H7 (cell line): ENCODE measurements around the gene RPS3. TPM values are rescaled to one million over a fixed set of nuclear protein-coding genes. Genes with fewer than 3 reads are reported as not detected.
"Not testable (repeated sequence)": the region's sequence is repeated elsewhere in the genome, so short reads cannot be mapped to it uniquely, and the experiment has no call there.

Source experiments
- DNase-seq: peaks from one replicate; pipeline ENCODE4 v3.0.0; 2012
- H3K27me3 ChIP-seq: 2 replicates; pipeline ENCODE4 v1.6.0; 2011; ENCODE audit warnings: mild to moderate bottlenecking, low read length; ENCODE audit not compliant: control insufficient read depth, insufficient read depth
- H3K36me3 ChIP-seq: replicated peaks from 2 replicates; pipeline ENCODE4 v1.5.1; 2011; ENCODE audit warnings: low read length; ENCODE audit not compliant: control insufficient read depth, insufficient read depth
- H3K4me3 ChIP-seq: 2 replicates; pipeline ENCODE4 v1.5.1; 2011; ENCODE audit warnings: low read depth, mild to moderate bottlenecking, control low read depth, low read length, moderate library complexity; ENCODE audit not compliant: insufficient read depth
- total RNA-seq: library from RNA; depleted of rRNA; stranded (reverse); fragments of >200 nt; shearing (Covaris generic); gene quantifications from 2 replicates; pipeline ENCODE4 v1.2.3, GENCODE V29; 2014

The RPS3 gene
- total RNA-seq, 1 experiment from 2014 or later = 2,298 TPM

DNA sequence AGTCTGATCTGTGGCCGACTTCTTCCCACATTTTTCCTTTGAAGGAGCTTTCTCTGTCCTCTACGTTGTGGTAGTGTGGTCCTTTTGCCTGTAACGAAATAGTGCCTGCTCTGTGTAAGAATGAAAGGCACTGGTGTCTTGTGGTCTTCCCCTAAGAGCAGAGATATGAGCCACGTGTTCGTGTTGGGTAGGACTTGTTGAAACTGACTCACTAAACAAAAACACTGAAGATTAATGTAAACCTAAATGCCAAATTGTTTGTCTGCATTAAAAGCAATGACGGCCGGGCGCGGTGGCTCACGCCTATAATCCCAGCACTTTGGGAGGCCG is 10.1 kb upstream of the RPS3 start:
- Histone ChIP-seq H3K36me3 (no peaks in the 10 kb centered on the region), H3K4me3 (no peak overlapping the region), H3K27me3 (no peaks in the 10 kb centered on the region)
- DNase-seq = no peak

DNA sequence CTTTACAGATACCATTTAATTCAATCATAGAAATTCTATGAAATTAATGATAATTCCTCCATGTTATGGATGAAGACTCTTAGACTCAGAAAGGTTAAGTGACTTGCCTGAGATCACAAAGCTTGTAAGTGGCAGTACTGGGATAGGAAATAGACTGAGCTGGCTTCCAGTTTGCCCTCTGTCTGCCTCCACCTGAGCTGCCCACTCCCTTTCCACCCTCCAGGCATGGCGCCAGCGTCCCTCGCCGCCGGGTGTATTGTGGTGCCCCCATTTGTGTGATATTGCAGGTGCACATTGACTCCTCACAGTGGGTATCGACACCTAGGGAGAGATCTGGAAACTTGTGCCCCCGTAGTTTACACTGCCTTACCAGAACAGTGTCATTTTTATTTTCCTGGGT is 9.4 kb upstream of the RPS3 start:
- no peak for DNase-seq
- no peak overlapping the region for H3K4me3 ChIP-seq
- no peaks in the 10 kb centered on the region for H3K36me3 ChIP-seq
- no peaks in the 10 kb centered on the region for H3K27me3 ChIP-seq

DNA sequence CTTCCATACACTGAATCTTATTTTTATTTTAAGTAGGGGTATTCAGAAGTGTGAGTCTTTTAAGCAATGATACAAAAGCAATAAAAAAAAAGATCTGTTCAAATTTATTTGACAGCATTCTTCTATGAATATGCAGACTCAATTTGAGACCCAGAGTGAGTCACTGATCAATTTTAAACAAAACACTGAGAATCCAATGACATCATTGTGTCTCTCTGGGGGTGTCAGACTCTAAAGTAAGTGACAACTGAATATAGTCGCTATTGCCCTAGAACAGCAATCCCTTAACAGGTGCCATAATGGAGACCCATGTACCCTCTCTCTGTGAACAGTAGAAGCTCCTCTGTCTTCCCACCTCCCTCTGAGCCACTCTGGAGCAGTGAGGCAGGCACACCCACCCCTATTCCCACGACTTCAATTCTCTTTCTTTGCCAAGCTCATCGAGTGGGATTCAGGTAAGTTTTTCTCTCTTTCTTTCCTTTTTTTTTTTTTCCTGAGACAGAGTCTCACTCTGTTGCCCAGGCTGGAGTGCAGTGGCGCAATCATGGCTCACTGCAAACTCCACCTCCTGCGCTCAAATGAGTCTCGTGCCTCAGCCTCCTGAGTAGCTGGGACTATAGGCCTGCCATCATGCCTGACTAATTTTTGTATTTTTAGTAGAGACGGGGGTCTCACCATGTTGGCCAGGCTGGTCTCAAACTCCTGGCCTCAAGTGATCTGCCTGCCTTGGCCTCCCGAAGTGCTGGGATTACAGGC is 5.1 kb upstream of the RPS3 start:
- Histone ChIP-seq H3K36me3 (no peaks in the 10 kb centered on the region), H3K4me3 (no peak overlapping the region), H3K27me3 (no peaks in the 10 kb centered on the region)
- no peak for DNase-seq

DNA sequence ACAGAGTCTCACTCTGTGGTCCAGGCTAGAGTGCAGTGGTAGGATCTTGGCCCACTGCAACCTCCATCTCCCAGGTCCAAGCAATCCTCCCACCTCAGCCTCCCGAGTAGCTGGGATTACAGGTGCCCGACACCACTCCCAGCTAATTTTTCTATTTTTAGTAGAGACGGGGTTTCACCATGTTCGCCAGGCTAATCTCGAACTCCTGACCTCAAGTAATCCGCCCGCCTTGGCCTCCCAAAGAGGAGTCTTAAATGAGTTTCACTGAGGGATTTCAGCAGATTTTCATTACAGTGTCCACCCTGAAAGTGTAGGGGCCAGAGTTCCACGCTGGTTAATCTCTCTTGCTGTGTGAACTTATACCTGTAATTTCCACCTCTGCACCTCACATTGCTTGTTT is 412 bp upstream of the RPS3 start:
- Histone ChIP-seq H3K36me3 (peaks cover 30% of the 10 kb centered on the region), H3K27me3 (no peaks in the 10 kb centered on the region), H3K4me3 (peak overlapping the region; percentile 4; the same call in 1 of the 2 replicates)
- no peak for DNase-seq

DNA sequence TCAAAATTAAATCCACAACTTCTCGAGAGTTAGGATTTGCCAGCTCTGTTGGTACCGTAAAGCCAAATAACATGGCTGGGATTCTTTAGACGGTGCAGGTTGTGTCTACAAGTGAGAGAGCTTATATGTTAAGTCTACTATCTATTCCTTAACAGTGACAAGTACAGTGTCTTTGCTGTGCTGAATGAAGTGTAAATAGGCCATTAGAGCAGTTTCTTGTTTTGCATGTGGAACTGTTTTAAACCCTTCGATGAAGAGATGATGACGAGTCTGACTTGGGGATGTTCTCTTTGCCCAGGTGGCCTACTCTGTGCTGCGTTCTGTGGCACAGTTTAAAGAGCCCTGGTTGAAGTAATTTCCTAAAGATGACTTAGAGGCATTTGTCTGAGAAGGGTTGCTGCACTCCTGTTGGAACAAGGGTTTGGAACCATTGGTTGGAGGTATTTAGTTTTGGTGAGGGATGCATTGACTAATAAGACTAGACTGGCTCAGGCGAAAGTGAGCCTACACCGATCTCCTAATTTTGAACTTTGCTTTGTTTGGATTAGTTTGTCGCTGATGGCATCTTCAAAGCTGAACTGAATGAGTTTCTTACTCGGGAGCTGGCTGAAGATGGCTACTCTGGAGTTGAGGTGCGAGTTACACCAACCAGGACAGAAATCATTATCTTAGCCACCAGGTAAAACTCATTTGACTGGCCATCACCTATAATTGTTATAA is 988 bp downstream of the RPS3 start:
- peaks cover 44% of the 10 kb centered on the region for H3K36me3 ChIP-seq
- peak overlapping the region; percentile 96 for H3K4me3 ChIP-seq
- DNase-seq = no peak
- H3K27me3 ChIP-seq = no peaks in the 10 kb centered on the region

DNA sequence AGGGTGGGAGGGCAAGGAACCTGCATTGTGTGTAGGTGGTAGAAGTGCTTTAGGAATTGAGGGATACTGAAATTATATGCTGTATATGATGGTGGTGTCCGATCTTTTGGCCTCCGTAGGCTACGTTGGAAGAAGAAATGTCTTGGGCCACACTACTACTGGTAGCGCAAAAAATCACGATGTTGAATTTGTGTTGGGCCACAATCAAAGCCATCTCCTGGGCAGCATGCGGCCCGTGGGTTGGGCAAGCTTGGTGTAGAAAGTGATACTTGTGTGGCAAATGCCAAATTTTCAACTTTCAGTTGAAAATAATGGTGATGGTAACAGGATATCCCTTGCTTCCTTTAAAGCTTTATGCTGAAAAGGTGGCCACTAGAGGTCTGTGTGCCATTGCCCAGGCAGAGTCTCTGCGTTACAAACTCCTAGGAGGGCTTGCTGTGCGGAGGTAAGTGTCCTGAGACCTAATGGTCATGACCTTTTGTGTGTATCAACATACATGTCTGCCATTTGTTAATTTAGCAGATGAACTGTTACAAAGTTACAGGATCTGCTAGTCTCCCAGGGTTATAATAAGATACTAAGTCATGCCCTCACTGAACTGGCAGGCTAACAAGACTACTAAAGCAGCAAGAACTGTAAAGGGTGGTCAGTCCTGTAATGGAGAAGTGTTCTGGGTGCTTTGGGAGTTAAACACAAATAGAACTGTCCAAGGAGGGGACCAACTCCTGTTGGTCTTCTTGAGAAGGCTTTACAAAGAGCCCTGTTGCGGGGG is 2.9 kb downstream of the RPS3 start:
- H3K27me3 ChIP-seq = no peaks in the 10 kb centered on the region
- no peak for DNase-seq
- H3K36me3 ChIP-seq = peaks cover 60% of the 10 kb centered on the region
- H3K4me3 ChIP-seq = no peak overlapping the region

DNA sequence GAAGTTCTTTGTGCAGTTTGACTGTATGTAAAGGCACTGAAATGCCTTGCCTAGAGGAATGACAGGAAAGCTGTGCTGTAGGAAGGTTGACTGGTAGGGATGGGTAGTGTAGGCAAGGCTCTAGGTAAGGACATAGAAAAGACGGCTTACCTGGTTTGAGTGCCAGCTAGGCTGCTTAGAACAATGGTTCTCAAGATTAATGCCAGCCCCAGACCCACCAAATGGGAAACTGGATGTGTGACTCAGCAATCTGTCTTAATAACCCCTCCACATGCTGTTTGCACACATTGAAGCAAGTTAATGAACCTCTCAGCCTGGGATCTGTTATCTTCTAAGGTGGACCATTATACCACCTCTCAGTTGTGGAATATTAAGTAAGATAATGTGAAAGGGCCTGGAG is 3.7 kb downstream of the RPS3 start:
- DNase-seq = no peak
- Histone ChIP-seq H3K4me3 (no peak overlapping the region), H3K27me3 (no peaks in the 10 kb centered on the region), H3K36me3 (peaks cover 64% of the 10 kb centered on the region)

DNA sequence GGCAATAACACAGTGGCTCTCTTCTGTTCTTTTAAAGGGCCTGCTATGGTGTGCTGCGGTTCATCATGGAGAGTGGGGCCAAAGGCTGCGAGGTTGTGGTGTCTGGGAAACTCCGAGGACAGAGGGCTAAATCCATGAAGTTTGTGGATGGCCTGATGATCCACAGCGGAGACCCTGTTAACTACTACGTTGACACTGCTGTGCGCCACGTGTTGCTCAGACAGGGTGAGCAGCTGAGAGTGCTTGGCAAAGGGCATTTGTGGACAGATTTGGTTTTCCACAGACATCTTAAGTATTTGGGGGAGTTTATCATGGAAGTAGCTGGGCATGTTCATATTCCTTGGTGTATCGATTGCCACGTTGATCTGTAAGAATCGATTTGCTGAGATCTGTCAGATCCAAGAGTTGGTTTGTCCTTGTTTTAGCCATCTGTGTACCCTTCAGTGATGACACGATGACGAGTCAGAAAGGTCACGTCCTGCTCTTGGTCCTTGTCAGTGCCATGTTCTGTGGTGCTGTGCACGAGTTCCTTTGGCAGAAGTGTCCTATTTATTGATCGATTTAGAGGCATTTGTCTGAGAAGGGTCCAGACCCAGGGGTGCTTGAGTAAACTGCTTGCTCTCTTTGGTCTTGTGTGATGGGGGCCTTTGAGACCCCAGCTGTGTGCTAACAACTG is 4.8 kb downstream of the RPS3 start:
- Histone ChIP-seq H3K36me3 (peaks cover 68% of the 10 kb centered on the region), H3K4me3 (no peak overlapping the region), H3K27me3 (no peaks in the 10 kb centered on the region)
- DNase-seq = no peak

DNA sequence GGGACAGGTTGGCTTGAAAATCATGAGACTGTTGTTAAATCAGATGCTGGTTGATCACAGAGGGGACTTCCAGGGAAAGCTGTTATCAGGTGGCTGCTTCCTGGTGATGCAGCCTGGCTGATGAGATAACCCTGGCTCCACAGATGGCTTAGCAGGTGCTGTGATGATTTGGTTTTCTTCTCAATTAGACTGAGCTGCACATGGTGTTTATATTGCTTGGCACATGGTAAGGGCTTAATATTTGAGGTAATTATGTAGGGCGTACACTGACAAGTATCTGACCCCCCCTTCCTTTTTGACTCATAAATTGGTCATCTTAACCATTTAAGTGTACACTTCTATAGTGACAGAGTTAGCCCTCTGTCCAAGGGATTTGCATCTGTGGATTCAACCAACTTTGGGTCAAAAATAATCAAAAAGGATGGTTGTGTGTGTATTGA is 7.0 kb downstream of the RPS3 start:
- Histone ChIP-seq H3K4me3 (no peak overlapping the region), H3K36me3 (peaks cover 62% of the 10 kb centered on the region), H3K27me3 (no peaks in the 10 kb centered on the region)
- DNase-seq = no peak

DNA sequence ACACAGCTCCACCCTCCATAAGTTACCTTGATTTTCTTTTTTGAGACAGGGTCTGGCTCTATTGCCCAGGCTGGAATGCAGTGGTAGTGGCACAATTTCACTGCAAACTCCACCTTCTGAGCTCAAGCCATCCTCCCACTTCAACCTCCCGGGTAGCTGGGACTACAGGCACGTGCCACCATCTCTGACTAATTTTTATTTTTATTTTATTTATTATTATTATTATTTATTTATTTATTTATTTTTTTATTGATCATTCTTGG is 9.6 kb downstream of the RPS3 start:
- Histone ChIP-seq H3K27me3 (no peaks in the 10 kb centered on the region), H3K4me3 (no peak overlapping the region), H3K36me3 (peaks cover 50% of the 10 kb centered on the region)
- DNase-seq = no peak

DNA sequence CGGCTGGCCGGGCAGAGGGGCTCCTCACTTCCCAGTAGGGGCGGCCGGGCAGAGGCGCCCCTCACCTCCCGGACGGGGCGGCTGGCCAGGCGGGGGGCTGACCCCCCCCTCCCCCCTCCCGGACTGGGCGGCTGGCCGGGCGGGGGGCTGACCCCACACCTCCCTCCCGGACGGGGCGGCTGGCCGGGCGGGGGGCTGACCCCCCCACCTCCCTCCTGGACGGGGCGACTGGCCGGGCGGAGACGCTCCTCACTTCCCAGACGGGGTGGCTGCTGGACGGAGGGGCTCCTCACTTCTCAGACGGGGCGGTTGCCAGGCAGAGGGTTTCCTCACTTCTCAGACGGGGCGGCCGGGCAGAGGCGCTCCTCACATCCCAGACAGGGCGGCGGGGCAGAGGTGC is 10.7 kb downstream of the RPS3 start:
- H3K27me3 ChIP-seq, DNase-seq, H3K4me3 ChIP-seq: not testable (repeated sequence)
- H3K36me3 ChIP-seq = peaks cover 47% of the 10 kb centered on the region

DNA sequence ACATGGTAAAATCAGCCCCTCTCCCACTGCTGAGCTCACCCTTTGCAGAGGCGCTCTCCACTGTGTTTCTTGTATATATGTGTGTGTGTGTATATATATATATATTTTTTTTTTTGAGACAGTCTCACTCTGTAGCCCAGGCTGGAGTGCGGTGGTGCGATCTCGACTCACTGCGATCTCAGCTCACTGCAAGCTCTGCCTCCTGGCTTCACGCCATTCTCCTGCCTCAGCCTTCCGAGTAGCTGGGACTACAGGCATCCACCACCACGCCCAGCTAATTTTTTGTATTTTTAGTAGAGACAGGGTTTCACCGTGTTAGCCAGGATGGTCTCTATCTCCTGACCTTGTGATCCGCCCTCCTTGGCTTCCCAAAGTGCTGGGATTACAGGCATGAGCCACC is 13.8 kb downstream of the RPS3 start:
- DNase-seq = not testable (repeated sequence)
- H3K36me3 ChIP-seq = peaks cover 29% of the 10 kb centered on the region

DNA sequence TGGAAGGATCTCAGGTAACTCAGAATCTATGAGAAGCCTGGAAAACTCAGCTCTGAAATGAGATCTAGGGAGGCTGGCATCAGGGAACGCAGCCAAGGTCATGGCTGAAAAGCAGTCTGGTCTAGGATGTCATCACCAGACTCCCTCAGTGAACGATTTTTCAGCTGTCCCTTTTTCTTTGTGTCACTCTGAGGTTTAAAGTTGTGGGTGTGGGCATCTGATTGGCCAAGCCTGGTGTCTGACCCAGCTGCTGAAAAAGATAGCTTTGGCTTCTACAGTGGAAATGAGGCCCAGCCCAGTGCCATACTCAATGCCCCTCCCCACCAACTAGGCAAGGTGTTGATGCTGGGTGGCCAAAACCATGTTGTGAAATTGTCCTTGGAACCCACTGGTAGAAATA is 14.5 kb downstream of the RPS3 start:
- no peak for DNase-seq
- peaks cover 28% of the 10 kb centered on the region for H3K36me3 ChIP-seq
- H3K27me3 ChIP-seq = no peaks in the 10 kb centered on the region
- no peak overlapping the region for H3K4me3 ChIP-seq

More for the DNA sequence above, 13.8 kb downstream of the RPS3 start:
- not testable (repeated sequence) for H3K27me3 ChIP-seq, H3K4me3 ChIP-seq

DNA sequence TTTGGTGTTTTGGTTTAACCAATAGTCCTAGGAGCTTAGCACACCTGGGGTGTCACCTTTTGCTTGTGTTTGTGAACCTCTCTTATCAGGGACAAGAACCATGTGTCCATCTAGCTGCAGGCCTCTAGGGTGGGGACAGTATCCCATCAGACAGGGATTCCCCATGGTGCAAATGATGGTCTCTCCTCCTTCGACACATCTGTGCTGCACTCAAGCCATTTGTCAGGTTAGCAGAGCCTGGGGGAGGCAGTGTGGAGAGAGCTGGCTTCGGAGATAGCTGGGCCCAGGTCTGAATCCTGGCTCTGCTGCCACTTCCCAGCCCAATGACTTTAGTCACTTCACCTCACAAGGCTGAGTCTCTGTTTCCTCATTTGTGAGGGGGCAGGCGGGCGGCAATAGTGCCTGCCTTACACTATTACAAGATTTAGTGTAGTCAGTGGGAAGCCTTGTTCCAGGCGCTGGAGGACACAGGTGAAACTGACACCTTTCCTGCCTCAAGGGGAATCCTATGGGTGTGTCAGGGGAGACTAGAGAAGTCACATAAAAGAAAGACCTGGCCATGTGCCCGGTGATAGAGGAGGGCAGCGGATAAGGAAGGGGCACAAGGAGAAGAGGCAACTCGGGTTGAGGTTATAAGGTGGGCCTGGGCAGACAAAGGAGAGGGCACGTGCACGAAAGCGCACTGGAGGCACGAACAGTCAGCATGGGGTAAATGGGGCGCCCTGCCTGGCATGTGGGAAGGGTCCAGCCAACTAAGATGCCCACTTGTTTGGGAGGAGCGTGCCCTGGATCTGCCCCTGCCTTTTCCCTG is 21.1 kb downstream of the RPS3 start:
- Histone ChIP-seq H3K27me3 (no peaks in the 10 kb centered on the region), H3K4me3 (no peak overlapping the region)
- peak; percentile 41 for DNase-seq

More for the DNA sequence above, 21.1 kb downstream of the RPS3 start:
- H3K36me3 ChIP-seq = peaks cover 13% of the 10 kb centered on the region
